ENCODE data around the gene USP37. TPM values are rescaled to one million over a fixed set of nuclear protein-coding genes. Genes with fewer than 3 reads are reported as not detected.

The USP37 gene
- 6.9 and 7.6 TPM in 2 replicates for total RNA-seq

DNA sequence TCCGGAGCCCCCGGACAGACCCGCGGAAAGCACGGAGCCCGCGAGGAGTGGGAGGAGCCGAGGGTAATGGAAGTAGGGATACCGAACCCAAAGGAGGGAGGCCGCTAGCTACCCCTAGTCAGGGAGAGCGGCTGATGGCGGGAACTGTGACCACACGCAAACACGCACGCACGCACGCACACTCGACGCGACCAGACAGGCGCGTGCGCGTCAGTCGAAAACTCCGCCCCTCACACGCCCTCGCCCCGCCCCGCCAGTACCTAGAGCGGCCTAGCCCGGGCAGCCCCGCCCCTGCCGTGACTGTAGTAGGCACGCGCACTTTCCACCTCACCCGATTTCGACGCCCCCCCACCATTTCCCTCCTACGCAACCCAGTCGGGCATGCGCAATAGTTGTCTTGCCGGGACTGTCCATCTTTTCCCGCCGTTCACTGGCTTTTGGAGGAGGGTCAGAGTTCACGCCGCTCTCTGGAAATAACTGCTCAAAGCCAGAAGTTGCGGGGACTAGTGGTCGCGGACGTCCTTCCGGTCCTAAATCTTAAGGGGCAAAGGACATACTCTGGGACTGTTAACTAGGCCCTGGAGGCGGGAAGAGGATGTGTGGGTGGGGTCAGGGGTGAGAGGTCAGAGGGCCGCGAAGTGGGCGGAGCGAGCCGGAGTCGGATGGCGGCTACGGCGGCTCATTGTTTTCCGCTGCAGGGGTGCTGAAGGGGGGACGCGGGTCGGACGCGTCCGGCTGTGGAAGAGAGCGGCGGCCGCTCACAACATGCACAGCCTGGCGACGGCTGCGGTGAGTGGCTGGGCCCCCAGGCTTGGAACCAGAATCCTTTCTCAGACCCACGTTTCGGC is at the start of gene USP37, which contains the start of gene CNOT9:
Gene USP37, minus strand, starts transcription at position 162 of the 848 bp plus-strand sequence. CDS start 9,698 bp downstream, outside the sequence.
Gene CNOT9, plus strand, starts transcription at position 650 of the 848 bp plus-strand sequence. Its CDS starts 116 bp downstream, at position 766.
- DNase-seq (ENCODE audit: extremely low read depth, low read depth, low spot score), result peak; percentile 80

GRCh38 chr2:218615868-218616315 is 47.7 kb upstream of the USP37 start:
- no peak for DNase-seq (ENCODE audit: extremely low read depth, low read depth, low spot score)

DNA sequence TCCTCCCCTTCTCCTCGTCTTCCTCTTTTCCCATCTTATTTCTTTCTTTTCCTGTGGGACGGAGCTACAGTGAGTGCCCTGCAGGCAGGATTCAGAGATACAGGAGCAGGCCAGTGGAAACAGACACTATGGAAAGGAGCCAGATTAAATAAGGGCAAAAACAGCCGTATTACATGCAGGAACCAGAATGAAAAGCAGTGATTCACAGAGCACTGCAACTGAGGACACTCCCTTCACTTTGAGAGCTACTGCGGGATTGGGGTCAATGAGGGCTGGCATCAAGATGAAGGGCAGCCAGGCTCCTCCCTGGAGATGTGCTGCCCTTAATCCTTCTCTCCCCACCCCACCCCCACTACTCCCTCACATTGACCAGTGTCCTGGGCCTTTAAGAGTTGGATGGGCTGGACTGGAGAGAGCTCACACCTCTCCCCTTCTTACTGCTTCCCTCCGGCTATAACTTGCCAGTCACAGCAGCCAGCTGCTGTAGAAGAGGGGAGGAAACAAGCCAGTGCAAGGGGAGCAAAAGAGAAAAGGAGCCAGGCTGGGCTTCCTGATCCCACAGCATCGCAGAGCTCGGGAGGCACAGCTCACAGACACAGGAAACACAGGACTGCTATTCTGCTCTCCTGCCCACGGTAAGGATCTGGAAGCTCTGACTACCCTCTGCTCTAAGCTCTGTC is 39.4 kb upstream of the USP37 start, which contains the start of gene PLCD4:
Gene PLCD4, plus strand, starts transcription at position 464 of the 680 bp plus-strand sequence. CDS start 7,841 bp downstream, outside the sequence.
- DNase-seq (ENCODE audit: extremely low read depth, low read depth, low spot score), result no peak

DNA sequence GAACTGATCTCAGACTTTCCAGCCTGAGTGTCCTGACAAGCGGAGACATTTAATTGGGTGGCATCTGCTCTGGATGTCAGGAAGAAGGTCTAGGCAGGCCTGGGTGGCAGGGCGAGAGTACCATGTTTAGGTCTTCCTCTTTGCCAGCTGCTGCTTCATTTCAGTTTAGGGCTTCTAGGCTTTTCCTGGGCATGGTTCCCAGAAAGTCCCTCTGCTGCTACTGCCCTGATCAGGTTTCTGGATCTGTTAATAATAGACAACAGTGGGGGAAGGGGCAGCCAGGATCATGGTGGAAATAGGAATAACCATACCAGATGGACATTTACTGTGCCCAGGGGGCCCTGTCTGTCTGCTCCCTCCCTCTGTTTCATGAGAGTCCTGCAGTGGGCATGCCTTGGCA is 37.3 kb upstream of the USP37 start:
- DNase-seq (ENCODE audit: extremely low read depth, low read depth, low spot score), result no peak

DNA sequence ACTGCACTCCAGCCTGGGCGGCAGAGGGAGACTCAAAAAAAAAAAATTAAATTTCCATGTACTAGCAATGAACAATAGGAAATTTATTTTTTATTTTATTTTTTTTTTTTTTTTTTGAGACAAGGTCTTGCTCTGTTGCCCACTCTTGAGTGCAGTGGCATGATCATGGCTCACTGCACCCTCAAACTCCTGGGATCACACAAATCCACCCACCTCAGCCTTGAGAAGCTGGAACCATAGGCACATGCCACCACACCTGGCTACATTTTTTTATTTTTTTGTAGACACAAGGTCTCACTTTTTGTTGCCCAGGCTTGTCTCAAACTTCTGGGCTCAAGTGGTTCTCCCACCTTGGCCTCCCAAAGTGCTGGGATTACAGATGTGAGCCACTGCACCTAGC is 17.4 kb upstream of the USP37 start:
- no peak for DNase-seq (ENCODE audit: extremely low read depth, low read depth, low spot score)

- DNase-seq (ENCODE audit: extremely low read depth, low read depth, low spot score), result no peak
Measured at GRCh38 chr2:218583983-218584850, 16.1 kb upstream of the USP37 start.

DNA sequence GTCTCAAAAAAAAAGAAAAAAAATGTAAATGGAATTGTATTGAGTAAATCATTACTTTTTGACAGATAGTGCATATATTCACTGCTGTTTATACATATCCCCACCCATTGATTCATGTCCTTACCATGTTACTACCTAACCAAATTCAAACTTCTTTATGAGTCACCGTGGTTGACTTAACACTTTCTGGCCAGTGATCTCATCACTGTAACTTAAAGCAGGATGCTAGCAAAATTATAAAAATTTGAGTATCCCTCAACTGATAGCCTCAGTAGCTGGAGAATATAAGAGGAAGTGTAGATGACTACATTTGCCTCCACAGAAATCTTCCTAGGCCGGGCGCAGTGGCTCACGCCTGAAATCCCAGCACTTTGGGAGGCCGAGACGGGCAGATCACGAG is 13.9 kb upstream of the USP37 start:
- no peak for DNase-seq (ENCODE audit: extremely low read depth, low read depth, low spot score)

GRCh38 chr2:218578272-218578877 is 10.2 kb upstream of the USP37 start:
- DNase-seq (ENCODE audit: extremely low read depth, low read depth, low spot score), result no peak

GRCh38 chr2:218577482-218578220 is 9.5 kb upstream of the USP37 start:
- no peak for DNase-seq (ENCODE audit: extremely low read depth, low read depth, low spot score)

- DNase-seq (ENCODE audit: extremely low read depth, low read depth, low spot score), result no peak
Measured at GRCh38 chr2:218576854-218577253, 8.7 kb upstream of the USP37 start.

- no peak for DNase-seq (ENCODE audit: extremely low read depth, low read depth, low spot score)
Measured at GRCh38 chr2:218570850-218571249, 2.7 kb upstream of the USP37 start.

DNA sequence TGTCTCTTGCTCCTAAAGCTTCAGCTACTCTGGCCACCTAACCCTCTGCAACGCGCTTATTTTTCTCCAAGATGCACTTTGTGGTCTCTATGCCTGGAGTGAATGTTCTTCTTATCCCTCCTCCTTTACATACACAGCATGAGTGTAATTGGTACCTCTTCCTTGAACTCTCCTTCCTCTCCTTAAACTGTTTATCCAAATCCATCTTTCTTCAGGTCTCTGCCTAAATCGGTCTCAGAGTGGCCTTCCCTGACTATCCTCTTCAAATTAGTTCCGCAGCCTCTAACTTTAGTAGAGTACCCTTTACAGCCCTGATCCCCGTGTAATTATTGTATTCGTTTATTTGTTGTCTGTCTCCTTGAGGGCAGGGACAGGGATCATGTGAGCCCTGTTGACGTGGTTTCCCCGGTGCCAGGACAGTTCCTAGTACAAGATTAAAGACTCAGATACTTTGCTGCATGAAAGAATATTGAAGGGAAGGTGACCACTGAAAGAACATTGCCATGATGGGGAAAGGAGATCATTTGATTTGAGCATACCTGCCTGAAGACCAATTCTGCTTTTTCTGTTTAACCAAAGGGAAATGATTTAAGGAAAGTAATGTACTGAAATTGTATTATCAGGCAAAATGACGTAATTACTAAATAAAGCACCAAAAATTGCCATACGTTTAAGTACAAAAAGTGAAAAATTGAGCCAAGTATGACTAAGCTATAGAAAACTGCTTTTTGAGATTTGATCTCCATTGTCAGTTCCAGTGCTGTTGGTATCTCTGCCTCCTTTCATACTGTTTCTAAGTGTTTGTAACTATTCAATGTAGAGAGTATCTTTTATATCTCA is 1.7 kb upstream of the USP37 start:
- DNase-seq (ENCODE audit: extremely low read depth, low read depth, low spot score), result no peak

- no peak for DNase-seq (ENCODE audit: extremely low read depth, low read depth, low spot score)
Measured at GRCh38 chr2:218569038-218569431, 884 bp upstream of the USP37 start.

GRCh38 chr2:218567797-218568189 is 358 bp downstream of the USP37 start:
- no peak for DNase-seq (ENCODE audit: extremely low read depth, low read depth, low spot score)

- DNase-seq (ENCODE audit: extremely low read depth, low read depth, low spot score), result no peak
Measured at GRCh38 chr2:218566296-218566695, 1.9 kb downstream of the USP37 start.

GRCh38 chr2:218564056-218564455 is 4.1 kb downstream of the USP37 start:
- DNase-seq (ENCODE audit: extremely low read depth, low read depth, low spot score), result no peak

GRCh38 chr2:218558986-218559385 is 9.2 kb downstream of the USP37 start:
- DNase-seq (ENCODE audit: extremely low read depth, low read depth, low spot score), result no peak

DNA sequence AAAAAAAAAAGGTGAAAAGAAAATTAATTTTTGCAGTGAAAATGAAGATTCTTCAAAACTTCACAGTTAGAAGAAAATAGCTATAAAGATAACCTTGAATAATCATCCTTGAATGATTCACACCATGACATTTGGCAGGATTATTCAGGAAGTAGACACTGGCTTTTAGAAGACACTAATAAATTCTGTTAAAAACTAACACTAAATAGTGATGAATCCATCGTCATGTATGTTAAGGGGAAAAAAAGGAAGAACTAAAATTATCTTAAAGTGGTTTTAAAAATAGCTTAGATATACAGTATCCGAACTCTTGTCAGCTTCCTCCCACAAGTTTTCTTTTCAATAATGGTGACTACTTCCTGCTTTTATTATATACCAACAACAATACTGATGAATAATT is 10.2 kb downstream of the USP37 start:
- DNase-seq (ENCODE audit: extremely low read depth, low read depth, low spot score), result no peak

- no peak for DNase-seq (ENCODE audit: extremely low read depth, low read depth, low spot score)
Measured at GRCh38 chr2:218555527-218555926, 12.6 kb downstream of the USP37 start.

Measured in glomerular endothelial cell (primary cell).